Cardiac fibroblast (primary cell): ENCODE measurements around the gene APOB.

ENCODE experiments used
- DNase-seq, 2 donors: peaks; one replicate each; pipeline versions ENCODE4 v3.0.0 to v3.0.0-alpha.2; 2010; ENCODE audit warnings: low read depth in 2 of 2
- H3K4me3 ChIP-seq, 2 donors: replicated peaks in 1 of 2; 1 replicate in 1 of 2; 2 replicates in 1 of 2; pipeline ENCODE4 v1.5.1; 2011; ENCODE audit warnings: low read depth in 2 of 2, low read length in 2 of 2, mild to moderate bottlenecking in 2 of 2, moderate library complexity in 1 of 2
- CTCF ChIP-seq: IDR thresholded peaks from one replicate; pipeline ENCODE4 v1.5.1; 2011; ENCODE audit warnings: low read depth, mild to moderate bottlenecking, low read length, inconsistent platforms

Gene APOB

DNA sequence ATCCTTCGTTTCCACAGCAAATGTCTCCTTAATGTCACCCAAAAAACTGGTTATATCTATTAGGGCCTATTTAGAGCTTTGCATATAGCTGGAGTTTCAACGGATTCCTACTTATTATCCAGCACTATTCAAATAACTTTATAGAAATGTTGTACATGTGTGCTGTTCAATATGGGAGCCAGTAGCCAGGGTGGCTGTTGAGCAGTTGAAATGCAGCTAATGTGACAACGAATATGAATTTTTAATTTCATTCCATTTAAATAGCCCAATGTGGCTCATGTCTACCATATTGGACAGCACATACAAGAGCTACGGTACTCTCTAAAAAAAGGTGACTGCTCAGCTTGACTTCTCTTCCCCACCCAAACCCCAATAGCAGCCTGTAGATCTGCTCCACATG is 2.4 kb downstream of the APOB start:
- no peak for DNase-seq
- no peak overlapping the region for H3K4me3 ChIP-seq
- no peak for TF ChIP-seq CTCF

GRCh38 chr2:21040468-21041377 is 3.1 kb downstream of the APOB start:
- H3K4me3 ChIP-seq, result no peak overlapping the region
- no peak for TF ChIP-seq CTCF
- no peak for DNase-seq

GRCh38 chr2:21039979-21040467 is 3.9 kb downstream of the APOB start:
- TF ChIP-seq CTCF, result no peak
- H3K4me3 ChIP-seq, result no peak overlapping the region
- no peak for DNase-seq

- no peak for TF ChIP-seq CTCF
- no peak for DNase-seq
- no peak overlapping the region for H3K4me3 ChIP-seq
Measured at GRCh38 chr2:21039080-21039556, 4.8 kb downstream of the APOB start.

DNA sequence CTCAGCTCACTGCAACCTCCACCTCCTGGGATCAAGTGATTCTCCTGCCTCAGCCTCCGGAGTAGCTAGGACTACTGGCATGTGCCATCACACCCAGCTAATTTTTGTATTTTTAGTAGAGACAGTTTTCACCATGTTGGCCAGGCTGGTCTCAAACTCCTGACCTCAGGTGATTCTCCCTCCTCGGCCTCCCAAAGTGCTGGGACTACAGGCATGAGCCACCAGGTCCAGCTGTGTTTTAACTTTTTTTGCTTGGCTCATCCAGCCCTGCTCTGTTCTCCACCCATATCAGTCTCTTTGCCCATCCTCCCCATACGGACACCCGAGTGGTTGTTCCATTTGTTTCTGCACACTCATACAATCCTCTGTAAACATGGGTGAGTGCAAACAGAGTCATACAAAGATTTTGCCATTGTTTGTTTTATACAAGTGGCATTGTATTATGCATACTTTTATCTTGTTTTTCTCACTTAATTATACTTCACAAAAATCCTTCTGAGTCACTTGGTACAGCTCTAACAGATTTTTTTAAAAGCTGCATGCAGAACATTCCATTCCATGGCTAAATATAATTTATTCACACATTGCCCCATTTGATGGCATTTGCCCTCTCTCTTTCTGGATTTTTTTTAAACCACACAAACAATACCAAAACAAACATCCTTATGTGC is 5.3 kb downstream of the APOB start:
- TF ChIP-seq CTCF, result no peak
- DNase-seq, result peak; percentile 33 to 35
- no peak overlapping the region for H3K4me3 ChIP-seq

DNA sequence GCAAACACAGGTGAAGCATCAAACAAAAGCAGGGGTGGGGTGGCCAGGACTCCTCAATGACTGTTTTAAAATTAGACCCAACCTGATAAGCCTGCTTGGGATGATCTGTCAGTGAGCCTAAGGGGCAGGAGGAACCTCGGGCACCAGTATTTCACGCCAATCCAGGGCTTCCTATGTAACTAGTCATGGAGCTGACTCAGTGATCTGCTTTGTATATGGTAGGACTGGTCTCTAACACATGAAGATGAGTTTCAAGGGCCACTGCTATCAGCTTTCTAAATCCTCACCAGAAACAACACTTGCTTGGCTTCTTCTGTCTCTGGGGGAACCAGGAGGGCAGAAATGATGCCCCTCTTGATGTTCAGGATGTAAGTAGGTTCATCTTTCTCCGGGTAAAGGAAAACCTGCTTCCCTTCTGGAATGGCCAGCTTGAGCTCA is 6.2 kb downstream of the APOB start:
- no peak overlapping the region for H3K4me3 ChIP-seq
- no peak for TF ChIP-seq CTCF
- no peak for DNase-seq
